LNCaP clone FGC (cell line): Measurements from ENCODE around the gene ZNF181.
"Not testable (repeated sequence)": the region's sequence is repeated elsewhere in the genome, so short reads cannot be mapped to it uniquely, and the experiment has no call there.

ENCODE experiments used
- DNase-seq: peaks from one replicate; pipeline ENCODE4 v3.0.0-alpha.2; 2011; ENCODE audit warnings: low read depth
- H3K4me3 ChIP-seq: 2 replicates; pipeline ENCODE4 v1.5.1; 2011; ENCODE audit warnings: mild to moderate bottlenecking, low read depth, low read length, control low read depth
- TF ChIP-seq, protein P1 (sequence below): IDR thresholded peaks from 2 replicates; pipeline ENCODE4 v1.5.1; 2012; ENCODE audit warnings: mild to moderate bottlenecking; ENCODE audit not compliant: control insufficient read depth, insufficient read depth; ENCODE audit errors: extremely low read depth

Gene ZNF181

DNA sequence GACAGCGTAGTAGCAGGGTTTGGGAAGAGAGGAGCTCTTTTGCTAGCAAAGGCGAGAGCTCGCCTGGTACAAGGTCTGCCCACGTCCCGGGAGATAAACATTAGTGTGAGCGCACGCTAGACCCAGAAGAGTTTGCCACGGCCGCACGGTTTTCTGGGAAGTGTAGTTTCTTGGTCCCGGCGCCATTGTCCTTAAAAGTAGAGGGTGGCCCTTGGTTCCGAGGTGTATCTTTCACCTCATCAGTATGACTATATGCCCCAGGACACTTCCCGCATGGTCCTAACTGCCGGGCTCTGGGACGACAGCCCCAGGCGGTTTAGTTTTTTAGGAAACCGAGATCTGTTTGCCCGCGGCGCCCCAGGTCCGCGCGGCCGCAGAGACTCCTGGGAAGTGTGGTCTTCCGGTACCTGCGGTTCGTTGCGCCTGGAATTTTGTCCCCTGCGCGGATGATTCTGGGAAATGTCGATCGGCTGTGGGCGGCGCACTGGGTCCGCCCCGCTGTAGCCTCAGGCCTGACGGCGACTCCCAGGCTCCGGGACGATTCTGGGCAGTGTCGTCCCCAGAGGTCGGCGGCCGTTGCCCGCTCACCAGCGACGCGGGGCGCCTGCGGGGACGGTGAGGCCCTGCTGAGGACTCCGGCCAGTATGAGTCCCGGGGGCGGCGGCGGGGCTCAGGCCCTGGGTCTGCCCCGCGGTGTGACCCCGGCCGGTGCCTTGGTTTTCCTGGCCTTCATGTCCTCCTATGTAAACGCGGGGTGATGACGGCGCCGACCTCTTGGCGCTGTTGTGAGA is at the start of gene ZNF181:
TSS of gene ZNF181 (plus strand) at position 498 of the 791 bp plus-strand sequence. CDS start 795 bp downstream, outside the sequence.
- peak within 1 kb of the TSS; percentile 73 for H3K4me3 ChIP-seq
- peak; percentile 83 for DNase-seq
- TF ChIP-seq, protein P1, sequence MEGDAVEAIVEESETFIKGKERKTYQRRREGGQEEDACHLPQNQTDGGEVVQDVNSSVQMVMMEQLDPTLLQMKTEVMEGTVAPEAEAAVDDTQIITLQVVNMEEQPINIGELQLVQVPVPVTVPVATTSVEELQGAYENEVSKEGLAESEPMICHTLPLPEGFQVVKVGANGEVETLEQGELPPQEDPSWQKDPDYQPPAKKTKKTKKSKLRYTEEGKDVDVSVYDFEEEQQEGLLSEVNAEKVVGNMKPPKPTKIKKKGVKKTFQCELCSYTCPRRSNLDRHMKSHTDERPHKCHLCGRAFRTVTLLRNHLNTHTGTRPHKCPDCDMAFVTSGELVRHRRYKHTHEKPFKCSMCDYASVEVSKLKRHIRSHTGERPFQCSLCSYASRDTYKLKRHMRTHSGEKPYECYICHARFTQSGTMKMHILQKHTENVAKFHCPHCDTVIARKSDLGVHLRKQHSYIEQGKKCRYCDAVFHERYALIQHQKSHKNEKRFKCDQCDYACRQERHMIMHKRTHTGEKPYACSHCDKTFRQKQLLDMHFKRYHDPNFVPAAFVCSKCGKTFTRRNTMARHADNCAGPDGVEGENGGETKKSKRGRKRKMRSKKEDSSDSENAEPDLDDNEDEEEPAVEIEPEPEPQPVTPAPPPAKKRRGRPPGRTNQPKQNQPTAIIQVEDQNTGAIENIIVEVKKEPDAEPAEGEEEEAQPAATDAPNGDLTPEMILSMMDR: no peak

DNA sequence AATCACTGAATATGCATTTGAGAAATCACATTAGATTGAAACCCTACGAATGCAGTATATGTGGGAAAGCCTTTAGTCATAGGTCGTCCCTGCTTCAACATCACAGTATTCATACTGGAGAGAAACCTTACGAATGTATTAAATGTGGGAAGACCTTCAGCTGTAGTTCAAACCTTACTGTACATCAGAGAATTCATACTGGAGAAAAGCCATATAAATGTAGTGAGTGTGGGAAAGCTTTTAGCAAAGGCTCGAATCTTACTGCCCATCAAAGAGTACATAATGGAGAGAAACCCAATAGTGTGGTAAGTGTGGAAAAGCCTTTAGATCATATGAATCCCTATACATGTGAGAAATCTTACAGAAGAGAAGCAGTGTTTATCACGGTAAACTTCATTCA is 48.8 kb upstream of the ZNF181 start:
- not testable (repeated sequence) for DNase-seq, H3K4me3 ChIP-seq

DNA sequence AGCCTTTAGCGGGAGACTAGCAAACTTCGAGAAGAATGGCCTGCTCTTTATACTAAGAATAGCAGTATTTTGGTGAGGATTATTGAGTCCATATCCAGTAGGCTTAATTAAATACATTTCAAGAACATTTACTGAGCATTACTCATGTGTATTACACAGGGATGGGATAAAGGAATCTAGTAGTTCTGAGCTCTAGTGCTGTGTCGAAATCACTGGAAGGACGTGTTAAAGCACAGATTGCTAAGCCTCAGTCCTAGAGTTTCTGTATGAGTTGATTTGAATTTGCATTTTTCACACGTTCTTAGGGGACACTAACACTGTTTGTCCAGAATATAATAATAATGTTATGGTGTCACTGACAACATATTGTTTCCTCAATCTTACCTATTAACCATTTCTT is 47.6 kb upstream of the ZNF181 start:
- H3K4me3 ChIP-seq: no peak overlapping the region
- no peak for DNase-seq
- TF ChIP-seq, protein P1: no peak

DNA sequence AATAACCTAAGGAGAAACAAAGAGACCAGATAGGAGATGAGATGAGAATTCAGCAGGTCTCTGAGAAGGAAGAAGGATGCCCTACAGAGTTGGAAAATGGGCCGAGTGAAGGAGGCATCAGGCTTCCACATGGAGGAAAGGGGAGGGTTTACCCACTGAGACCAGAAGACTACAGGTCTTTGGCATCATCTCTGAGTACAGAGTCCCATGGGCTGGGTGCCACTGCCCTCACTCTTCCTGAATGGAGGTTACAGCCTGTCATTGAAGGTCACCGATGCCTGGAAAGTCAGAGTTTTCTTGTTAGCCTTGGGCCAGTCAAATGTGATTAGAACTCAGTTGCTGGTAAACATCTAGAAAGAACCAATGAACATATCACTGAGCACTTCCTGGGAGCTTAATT is 46.7 kb upstream of the ZNF181 start:
- DNase-seq: no peak
- TF ChIP-seq, protein P1: no peak
- no peak overlapping the region for H3K4me3 ChIP-seq

DNA sequence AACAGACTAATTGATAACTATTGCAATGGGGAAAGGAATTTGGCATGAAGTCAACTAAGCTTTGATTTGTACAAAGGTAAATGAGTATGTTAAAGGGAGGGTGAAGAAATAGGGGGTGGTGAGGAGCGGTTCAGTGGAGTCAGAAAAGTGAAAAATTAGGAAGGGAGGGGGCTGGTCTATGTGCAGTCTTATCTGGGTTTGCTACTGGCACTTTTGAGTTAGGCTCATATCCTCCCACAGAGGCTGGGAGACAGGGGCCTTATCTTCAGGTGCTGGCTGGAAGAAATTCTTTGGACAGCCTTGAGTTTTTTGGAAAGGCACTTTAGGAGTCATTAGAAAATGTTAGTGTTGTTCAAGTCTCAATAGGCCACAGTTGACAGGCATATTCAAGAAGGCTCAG is 45.5 kb upstream of the ZNF181 start:
- no peak overlapping the region for H3K4me3 ChIP-seq
- no peak for DNase-seq
- TF ChIP-seq, protein P1: no peak

DNA sequence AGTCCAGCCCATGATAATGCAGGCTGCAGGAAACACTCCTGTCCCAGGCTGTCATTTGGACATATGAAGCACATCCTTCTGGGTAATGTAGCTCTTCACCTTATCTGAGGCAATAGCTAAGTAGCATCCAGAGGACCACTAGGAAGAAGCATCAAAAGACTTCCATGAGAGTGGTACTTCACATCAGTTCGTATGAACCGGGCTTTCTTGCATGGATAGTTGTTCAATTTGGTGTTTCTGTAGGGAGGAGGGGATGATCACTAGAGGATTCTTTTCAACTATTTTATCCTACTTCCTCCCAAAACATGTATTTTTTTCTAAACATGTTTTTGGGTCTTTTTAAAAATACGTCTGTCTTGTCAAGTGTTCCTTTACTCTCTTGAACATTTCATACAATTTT is 43.7 kb upstream of the ZNF181 start:
- H3K4me3 ChIP-seq: no peak overlapping the region
- DNase-seq: no peak
- TF ChIP-seq, protein P1: no peak

DNA sequence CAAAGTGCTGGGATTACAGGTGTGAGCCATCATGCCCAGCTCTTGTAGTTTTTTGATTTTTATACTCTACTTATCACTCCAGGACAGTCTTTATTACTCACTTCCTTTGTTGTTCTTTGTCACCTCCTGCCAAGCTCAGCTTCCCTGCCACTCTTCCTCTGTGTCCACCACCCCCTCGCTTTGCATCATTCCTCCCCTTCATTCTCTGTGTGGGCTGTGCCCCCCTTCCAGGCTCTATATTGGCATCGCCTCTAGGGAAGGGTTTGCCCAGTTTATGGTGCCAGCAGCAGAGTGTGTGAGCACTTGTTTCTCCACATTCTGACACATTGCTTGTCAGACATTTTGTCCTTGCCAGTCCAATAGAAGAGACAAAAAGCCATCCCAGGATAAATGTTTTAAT is 41.5 kb upstream of the ZNF181 start:
- DNase-seq: no peak
- TF ChIP-seq, protein P1: no peak
- no peak overlapping the region for H3K4me3 ChIP-seq
